Hepatocyte (in vitro differentiated cells): ENCODE measurements around the gene MICU1.
"Not testable (repeated sequence)": the region's sequence is repeated elsewhere in the genome, so short reads cannot be mapped to it uniquely, and the experiment has no call there.

Experiments
- EZH2 ChIP-seq: fragments of 200-600 bp; sonication (generic); IDR thresholded peaks from 2 replicates; pipeline ENCODE4 v1.6.1; 2016; ENCODE audit warnings: antibody characterized with exemption, mild to moderate bottlenecking, borderline replicate concordance
- EZH2phosphoT487 ChIP-seq: fragments of 200-600 bp; sonication (generic); IDR thresholded peaks from one replicate; pipeline ENCODE4 v1.6.1; 2018; ENCODE audit warnings: antibody characterized with exemption, mild to moderate bottlenecking, low read depth, moderate library complexity; ENCODE audit not compliant: unreplicated experiment, severe bottlenecking
- TF ChIP-seq, protein P1 (sequence below): fragments of 200-600 bp; sonication (generic); IDR thresholded peaks from 2 replicates; pipeline ENCODE4 v1.5.1; 2016; ENCODE audit warnings: antibody characterized with exemption, mild to moderate bottlenecking; ENCODE audit not compliant: poor library complexity

DNA sequence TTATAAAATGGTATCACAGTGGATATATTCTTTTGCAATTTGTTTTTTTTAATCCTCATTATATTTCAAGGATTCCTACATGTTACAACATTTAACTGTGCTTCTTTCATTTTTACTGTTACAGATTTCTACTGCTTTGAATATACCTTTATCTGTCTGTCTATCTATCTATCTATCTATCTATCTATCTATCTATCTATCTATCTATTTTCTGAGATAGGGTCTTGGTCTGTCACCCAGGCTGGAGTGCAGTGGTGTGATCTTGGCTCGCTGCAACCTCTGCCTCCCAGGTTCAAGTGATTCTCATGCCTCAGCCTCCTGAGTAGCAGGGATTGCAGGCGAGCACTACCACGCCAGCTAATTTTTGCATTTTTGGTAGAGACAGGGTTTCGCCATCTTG, 194.9 kb downstream of the MICU1 start:
- not testable (repeated sequence) for TF ChIP-seq EZH2, EZH2phosphoT487
- TF ChIP-seq, protein P1, sequence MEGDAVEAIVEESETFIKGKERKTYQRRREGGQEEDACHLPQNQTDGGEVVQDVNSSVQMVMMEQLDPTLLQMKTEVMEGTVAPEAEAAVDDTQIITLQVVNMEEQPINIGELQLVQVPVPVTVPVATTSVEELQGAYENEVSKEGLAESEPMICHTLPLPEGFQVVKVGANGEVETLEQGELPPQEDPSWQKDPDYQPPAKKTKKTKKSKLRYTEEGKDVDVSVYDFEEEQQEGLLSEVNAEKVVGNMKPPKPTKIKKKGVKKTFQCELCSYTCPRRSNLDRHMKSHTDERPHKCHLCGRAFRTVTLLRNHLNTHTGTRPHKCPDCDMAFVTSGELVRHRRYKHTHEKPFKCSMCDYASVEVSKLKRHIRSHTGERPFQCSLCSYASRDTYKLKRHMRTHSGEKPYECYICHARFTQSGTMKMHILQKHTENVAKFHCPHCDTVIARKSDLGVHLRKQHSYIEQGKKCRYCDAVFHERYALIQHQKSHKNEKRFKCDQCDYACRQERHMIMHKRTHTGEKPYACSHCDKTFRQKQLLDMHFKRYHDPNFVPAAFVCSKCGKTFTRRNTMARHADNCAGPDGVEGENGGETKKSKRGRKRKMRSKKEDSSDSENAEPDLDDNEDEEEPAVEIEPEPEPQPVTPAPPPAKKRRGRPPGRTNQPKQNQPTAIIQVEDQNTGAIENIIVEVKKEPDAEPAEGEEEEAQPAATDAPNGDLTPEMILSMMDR: not testable (repeated sequence)
